Measurements from ENCODE around the gene TWIST2.

DNA sequence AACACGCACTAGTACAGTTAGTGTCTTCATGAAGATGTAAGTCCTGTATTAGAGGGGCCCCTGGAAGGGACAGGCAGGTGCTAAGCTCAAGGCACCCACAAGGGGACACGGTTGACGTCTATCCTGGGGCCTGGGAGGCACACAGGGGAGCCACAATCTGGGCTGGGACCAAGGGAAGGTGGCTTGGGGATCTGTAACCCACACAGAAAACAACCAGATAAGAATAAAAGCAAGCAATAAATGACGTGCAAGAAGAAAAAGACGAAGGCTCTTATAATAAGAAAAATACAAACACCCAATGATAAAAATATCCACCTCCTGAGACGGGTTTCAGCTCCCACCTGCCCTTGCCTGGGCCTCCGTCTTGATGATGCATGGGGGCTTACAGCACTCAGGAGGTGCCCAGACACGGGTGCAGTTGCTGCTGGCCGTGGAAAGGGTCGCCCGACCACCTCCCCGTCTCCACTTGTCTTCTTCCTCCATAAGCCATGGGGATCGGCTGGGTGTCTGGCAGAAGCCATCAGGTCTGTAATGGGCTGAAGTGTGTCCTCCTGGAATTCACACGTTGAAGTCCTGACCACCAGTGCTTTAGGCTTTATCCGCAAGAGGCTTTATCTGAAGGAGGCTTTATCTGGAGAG lies 73.9 kb downstream of the TWIST2 start:
- TF ChIP-seq, protein P1, sequence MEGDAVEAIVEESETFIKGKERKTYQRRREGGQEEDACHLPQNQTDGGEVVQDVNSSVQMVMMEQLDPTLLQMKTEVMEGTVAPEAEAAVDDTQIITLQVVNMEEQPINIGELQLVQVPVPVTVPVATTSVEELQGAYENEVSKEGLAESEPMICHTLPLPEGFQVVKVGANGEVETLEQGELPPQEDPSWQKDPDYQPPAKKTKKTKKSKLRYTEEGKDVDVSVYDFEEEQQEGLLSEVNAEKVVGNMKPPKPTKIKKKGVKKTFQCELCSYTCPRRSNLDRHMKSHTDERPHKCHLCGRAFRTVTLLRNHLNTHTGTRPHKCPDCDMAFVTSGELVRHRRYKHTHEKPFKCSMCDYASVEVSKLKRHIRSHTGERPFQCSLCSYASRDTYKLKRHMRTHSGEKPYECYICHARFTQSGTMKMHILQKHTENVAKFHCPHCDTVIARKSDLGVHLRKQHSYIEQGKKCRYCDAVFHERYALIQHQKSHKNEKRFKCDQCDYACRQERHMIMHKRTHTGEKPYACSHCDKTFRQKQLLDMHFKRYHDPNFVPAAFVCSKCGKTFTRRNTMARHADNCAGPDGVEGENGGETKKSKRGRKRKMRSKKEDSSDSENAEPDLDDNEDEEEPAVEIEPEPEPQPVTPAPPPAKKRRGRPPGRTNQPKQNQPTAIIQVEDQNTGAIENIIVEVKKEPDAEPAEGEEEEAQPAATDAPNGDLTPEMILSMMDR (IDR thresholded peaks at IDR 0.05; ENCODE audit: low read length) = no peak
- no peak for TF ChIP-seq EZH2 (optimal IDR thresholded peaks at IDR 0.05; ENCODE audit: low read depth, low read length)
